Naive thymus-derived CD8-positive, alpha-beta T cell (primary cell): ENCODE results near the gene IGF2R. TPM values are rescaled to one million over a fixed set of nuclear protein-coding genes. Genes with fewer than 3 reads are reported as not detected.
"Not testable (repeated sequence)": the region's sequence is repeated elsewhere in the genome, so short reads cannot be mapped to it uniquely, and the experiment has no call there.

Source experiments
- ATAC-seq, 2 donors: fragments of 150-1000 bp; cut with Tn5 transposase in 1 of 2; sonication (Bioruptor Pico), chemical (Tn5 transposase) in 1 of 2; 1 replicate in 1 of 2; 2 replicates in 1 of 2; pipeline ENCODE4 v1.10.0; 2021; ENCODE audit warnings: mild to moderate bottlenecking in 2 of 2, moderate library complexity in 2 of 2
- POLR2A ChIA-PET: fragments of 350-600 bp; sonication (Branson Sonifier 250); formaldehyde crosslinking; loops from one replicate; lab custom pipeline; 2021; ENCODE audit warnings: antibody characterized with exemption; lab: Charles Lee
- DNase-seq, 10 donors: peaks; one replicate each; pipeline versions ENCODE4 v3.0.0 to v3.0.0-alpha.2; 2020 to 2022
- H3K27ac Mint-ChIP-seq, 10 donors: one replicate each; pipeline ENCODE4 v1.8.0; 2020 to 2022; ENCODE audit warnings: mild to moderate bottlenecking in 10 of 10, mixed read lengths in 10 of 10, moderate library complexity in 4 of 10, inconsistent platforms in 1 of 10
- H3K27me3 Mint-ChIP-seq, 5 donors: one replicate each; pipeline ENCODE4 v1.8.0; 2021 to 2022; ENCODE audit warnings: mixed read lengths in 5 of 5
- H3K36me3 Mint-ChIP-seq, 3 donors: one replicate each; pipeline ENCODE4 v1.8.0; 2020 to 2022; ENCODE audit warnings: mixed read lengths in 3 of 3, mild to moderate bottlenecking in 2 of 3, inconsistent platforms in 1 of 3
- H3K4me1 Mint-ChIP-seq, 4 donors: one replicate each; pipeline ENCODE4 v1.8.0; 2021 to 2022; ENCODE audit warnings: mixed read lengths in 4 of 4
- H3K4me3 Mint-ChIP-seq, 10 donors: one replicate each; pipeline ENCODE4 v1.8.0; 2020 to 2022; ENCODE audit warnings: mild to moderate bottlenecking in 10 of 10, mixed read lengths in 10 of 10, moderate library complexity in 6 of 10, inconsistent platforms in 1 of 10
- H3K9me3 Mint-ChIP-seq, 9 donors: one replicate each; pipeline ENCODE4 v1.8.0; 2020 to 2022; ENCODE audit warnings: mixed read lengths in 9 of 9, mild to moderate bottlenecking in 3 of 9, inconsistent platforms in 1 of 9, moderate library complexity in 1 of 9
- polyA plus RNA-seq, 3 donors: library from polyadenylated mRNA; unstranded; fragments of 300-500 nt; fragmentation: Illumina TruSeq; gene quantifications; one replicate each; pipeline ENCODE4 v1.2.3, GENCODE V29; 2021
- total RNA-seq, 8 experiments: library from RNA in 2 of 8; stranded (reverse) in 2 of 8; gene quantifications; one replicate each; pipeline ENCODE4 v1.2.3 and lab custom pipeline; 2021 to 2026

The IGF2R gene
- total and polyA plus RNA-seq, 5 experiments from 2014 or later, result 9.1 to 69.7 (median 19.3) TPM

GRCh38 chr6:160122744-160123143 lies 153.9 kb downstream of the IGF2R start:
- no peak overlapping the region for H3K4me3 Mint-ChIP-seq
- H3K9me3 Mint-ChIP-seq, result peaks cover 0 to 4% (median 0%) of the 10 kb centered on the region in 9 donors
- no peak for ATAC-seq
- H3K4me1 Mint-ChIP-seq, result peaks cover 0 to 2% (median 0%) of the 10 kb centered on the region in 4 donors
- no peak for DNase-seq
- H3K27me3 Mint-ChIP-seq, result peaks cover 0 to 8% (median 0%) of the 10 kb centered on the region in 5 donors
- POLR2A ChIA-PET, result no interaction called here
- no peak overlapping the region for H3K27ac Mint-ChIP-seq
- H3K36me3 Mint-ChIP-seq, result peaks cover 0 to 20% (median 6%) of the 10 kb centered on the region in 3 donors

GRCh38 chr6:160124007-160124406 lies 155.1 kb downstream of the IGF2R start:
- DNase-seq (no peak), ATAC-seq (no peak)
- peak overlapping the region in 1 of 10 donors; percentile 31 for H3K27ac Mint-ChIP-seq
- POLR2A ChIA-PET, result no interaction called here
- H3K27me3 Mint-ChIP-seq, result peaks cover 0 to 8% (median 0%) of the 10 kb centered on the region in 5 donors
- H3K4me1 Mint-ChIP-seq, result peaks cover 0 to 2% (median 0%) of the 10 kb centered on the region in 4 donors
- peaks cover 0 to 4% (median 0%) of the 10 kb centered on the region in 9 donors for H3K9me3 Mint-ChIP-seq
- H3K36me3 Mint-ChIP-seq, result peaks cover 0 to 13% (median 6%) of the 10 kb centered on the region in 3 donors
- no peak overlapping the region for H3K4me3 Mint-ChIP-seq

DNA sequence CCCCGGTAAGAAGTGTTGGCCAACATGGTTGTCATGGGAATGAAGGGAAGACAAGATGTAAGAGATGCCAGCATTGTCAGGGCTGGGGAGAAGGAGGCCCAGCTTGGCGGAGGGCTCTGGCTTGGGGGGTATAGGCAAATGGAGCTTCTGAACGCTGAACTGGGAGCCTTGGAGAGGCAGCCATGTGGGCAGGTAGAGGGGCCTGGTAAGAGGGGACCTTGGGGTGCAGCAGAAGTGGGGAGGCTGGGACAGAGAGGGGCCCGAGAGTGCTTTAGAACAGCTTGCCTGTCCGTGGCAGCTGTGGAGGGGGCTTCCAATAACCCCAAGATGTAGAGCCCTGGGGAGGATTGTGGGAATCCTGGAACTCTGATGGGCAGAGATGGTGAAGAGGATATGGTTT lies 155.7 kb downstream of the IGF2R start:
- no peak for ATAC-seq
- no peak for DNase-seq
- Mint-ChIP-seq H3K36me3 (peaks cover 0 to 7% (median under 1%) of the 10 kb centered on the region in 3 donors), H3K9me3 (peaks cover 0 to 4% (median 0%) of the 10 kb centered on the region in 9 donors), H3K27me3 (peaks cover 0 to 8% (median 0%) of the 10 kb centered on the region in 5 donors), H3K27ac (peak overlapping the region in 1 of 10 donors; percentile 15), H3K4me1 (peaks cover 0 to 2% (median 0%) of the 10 kb centered on the region in 4 donors), H3K4me3 (peak overlapping the region in 1 of 10 donors; percentile 56)
- POLR2A ChIA-PET, result no interaction called here

DNA sequence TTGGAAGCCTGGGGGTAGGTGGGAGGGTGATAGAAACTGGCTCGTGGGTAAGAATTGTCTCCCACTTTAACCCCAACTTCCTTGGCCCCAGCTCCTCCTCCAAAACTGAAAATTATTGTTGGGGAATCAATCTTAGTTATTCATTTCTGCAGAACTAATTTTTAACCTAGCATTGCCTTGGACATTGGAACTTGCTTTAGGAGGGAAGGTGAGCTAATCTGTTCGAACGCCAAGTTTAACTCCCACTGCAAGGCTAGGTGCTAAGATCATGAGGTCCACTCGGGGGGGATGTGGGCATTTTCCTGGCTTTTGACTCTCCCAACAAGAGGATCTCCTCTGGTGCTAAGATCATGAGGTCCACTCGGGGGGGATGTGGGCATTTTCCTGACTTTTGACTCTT lies 156.2 kb downstream of the IGF2R start:
- H3K4me3 Mint-ChIP-seq, POLR2A ChIA-PET, ATAC-seq, H3K9me3 Mint-ChIP-seq, H3K36me3 Mint-ChIP-seq, H3K4me1 Mint-ChIP-seq, H3K27ac Mint-ChIP-seq, H3K27me3 Mint-ChIP-seq, DNase-seq: not testable (repeated sequence)

GRCh38 chr6:160127270-160128124 lies 158.6 kb downstream of the IGF2R start:
- peak overlapping the region in 2 of 10 donors; percentile 6 to 31 for H3K27ac Mint-ChIP-seq
- DNase-seq (no peak), ATAC-seq (no peak)
- peaks cover 0 to 4% (median 0%) of the 10 kb centered on the region in 9 donors for H3K9me3 Mint-ChIP-seq
- H3K4me1 Mint-ChIP-seq, result peaks cover 0 to 7% (median 0%) of the 10 kb centered on the region in 4 donors
- peaks cover 0 to 7% (median 0%) of the 10 kb centered on the region in 3 donors for H3K36me3 Mint-ChIP-seq
- no peak overlapping the region for H3K4me3 Mint-ChIP-seq
- POLR2A ChIA-PET, result no interaction called here
- H3K27me3 Mint-ChIP-seq, result peaks cover 0 to 8% (median 0%) of the 10 kb centered on the region in 5 donors

DNA sequence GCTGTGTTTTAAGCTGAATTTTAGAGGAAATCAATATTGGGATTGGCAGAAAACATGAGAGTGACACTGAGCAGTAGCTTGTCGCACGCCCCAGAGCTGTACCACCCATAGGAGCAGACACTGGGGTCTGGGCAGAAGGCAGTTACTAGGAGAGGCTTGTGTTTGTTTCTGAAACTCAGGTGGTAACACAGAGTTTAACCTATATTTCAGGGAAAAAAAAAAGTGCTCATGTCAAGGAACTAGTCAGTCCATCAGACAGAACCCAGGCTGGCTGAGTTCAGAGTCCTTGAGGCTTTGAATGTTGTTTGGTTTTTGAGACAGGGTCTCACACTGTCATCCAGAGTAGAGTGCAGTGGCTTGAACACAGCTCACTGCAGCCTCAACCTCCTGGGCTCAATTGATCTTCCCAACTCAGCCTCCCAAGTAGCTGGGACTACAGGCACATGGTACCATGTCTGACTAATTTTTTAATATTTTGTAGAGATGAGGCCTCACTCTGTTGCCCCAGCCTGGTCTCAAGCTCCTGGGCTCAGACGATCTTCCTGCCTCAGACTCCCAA lies 159.3 kb downstream of the IGF2R start:
- Mint-ChIP-seq H3K27ac (no peak overlapping the region), H3K9me3 (peaks cover 0 to 4% (median 0%) of the 10 kb centered on the region in 9 donors), H3K27me3 (peaks cover 0 to 7% (median 0%) of the 10 kb centered on the region in 5 donors), H3K36me3 (peaks cover 0 to 6% (median 0%) of the 10 kb centered on the region in 3 donors), H3K4me1 (peaks cover 0 to 7% (median 0%) of the 10 kb centered on the region in 4 donors), H3K4me3 (no peak overlapping the region)
- DNase-seq (no peak), ATAC-seq (no peak)
- POLR2A ChIA-PET, result no interaction called here

DNA sequence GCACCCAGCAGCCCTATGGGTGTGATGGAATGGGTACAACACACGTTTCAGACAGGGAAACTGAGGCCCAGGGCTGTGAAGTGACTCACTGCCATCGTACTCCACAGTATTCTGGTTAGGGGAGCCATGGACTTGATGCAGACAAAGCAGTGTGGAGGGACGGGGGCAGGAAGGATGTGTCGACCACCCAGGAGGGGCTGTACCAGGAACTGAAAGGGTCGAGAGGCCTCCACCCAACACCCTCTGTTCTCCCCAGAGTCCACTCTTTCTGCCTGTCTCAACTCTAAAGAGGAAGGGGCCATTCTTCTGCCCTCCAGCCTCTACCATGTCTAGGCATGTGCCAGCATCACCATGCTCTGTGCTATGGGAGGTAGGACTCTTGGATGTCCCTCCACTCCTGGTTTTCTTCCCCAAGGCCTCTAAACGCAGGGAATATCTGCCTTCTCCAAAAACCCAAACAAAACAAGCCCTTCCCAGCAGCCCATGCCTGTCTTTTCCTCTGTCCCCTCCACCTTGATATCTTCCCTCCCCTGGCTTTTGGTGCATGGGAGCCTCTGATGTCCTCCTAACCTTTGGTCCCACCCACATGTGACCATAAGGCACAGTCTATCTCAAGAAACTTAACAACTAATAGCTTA lies 160.1 kb downstream of the IGF2R start:
- Mint-ChIP-seq H3K27me3 (no peaks in the 10 kb centered on the region), H3K4me3 (no peak overlapping the region), H3K9me3 (peaks cover 0 to 2% (median 0%) of the 10 kb centered on the region in 9 donors), H3K36me3 (peaks cover 0 to 5% (median 0%) of the 10 kb centered on the region in 3 donors), H3K27ac (no peak overlapping the region), H3K4me1 (peaks cover 0 to 7% (median 0%) of the 10 kb centered on the region in 4 donors)
- DNase-seq (no peak), ATAC-seq (no peak)
- POLR2A ChIA-PET, result no interaction called here

DNA sequence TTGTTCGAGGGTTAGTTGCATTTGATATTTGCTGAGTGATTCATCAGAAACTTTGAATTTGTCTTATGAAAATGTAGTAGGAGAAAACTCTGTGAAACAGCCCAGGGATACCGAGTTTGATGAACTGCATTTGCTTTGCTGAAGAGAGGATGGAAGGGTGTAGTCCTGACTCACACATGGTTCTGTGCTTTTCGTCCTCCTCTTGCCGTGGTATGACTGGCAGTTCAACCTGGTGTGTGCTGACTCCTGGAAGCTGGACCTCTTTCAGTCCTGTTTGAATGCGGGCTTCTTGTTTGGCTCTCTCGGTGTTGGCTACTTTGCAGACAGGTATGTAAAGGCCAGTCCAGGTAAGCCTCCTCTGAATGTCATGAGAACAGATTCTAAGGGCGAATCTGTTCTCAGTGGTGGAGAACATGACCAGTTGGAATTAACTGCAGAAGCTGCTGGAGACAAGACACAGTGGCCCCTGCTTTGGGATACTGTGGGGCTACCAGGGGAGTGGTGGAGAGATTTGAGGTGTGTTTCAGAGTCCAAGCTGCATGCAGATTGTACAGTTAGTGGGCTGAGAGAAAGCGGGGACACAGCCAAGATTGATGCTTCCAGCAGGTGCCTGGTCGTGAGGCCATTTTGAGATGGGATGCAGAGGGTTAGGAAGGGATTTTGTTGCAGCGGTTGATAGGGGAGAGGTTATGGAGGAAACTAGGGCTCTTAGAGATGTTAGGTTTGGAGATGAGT lies 161.2 kb downstream of the IGF2R start:
- Mint-ChIP-seq H3K4me1 (peaks cover 0 to 5% (median 0%) of the 10 kb centered on the region in 4 donors), H3K27ac (peak overlapping the region in 1 of 10 donors; percentile 43), H3K9me3 (no peaks in the 10 kb centered on the region), H3K27me3 (no peaks in the 10 kb centered on the region), H3K36me3 (peaks cover 0 to 1% (median 0%) of the 10 kb centered on the region in 3 donors), H3K4me3 (no peak overlapping the region)
- POLR2A ChIA-PET, result no interaction called here
- no peak for ATAC-seq
- DNase-seq, result no peak

GRCh38 chr6:160130729-160131484 lies 162.0 kb downstream of the IGF2R start:
- H3K27ac Mint-ChIP-seq, result peak overlapping the region in 2 of 10 donors; percentile 43 to 48
- H3K4me1 Mint-ChIP-seq, result peaks cover 0 to 5% (median 0%) of the 10 kb centered on the region in 4 donors
- DNase-seq (no peak), ATAC-seq (no peak)
- no peaks in the 10 kb centered on the region for H3K27me3 Mint-ChIP-seq
- POLR2A ChIA-PET, result no interaction called here
- no peaks in the 10 kb centered on the region for H3K9me3 Mint-ChIP-seq
- no peak overlapping the region for H3K4me3 Mint-ChIP-seq
- H3K36me3 Mint-ChIP-seq, result no peaks in the 10 kb centered on the region

DNA sequence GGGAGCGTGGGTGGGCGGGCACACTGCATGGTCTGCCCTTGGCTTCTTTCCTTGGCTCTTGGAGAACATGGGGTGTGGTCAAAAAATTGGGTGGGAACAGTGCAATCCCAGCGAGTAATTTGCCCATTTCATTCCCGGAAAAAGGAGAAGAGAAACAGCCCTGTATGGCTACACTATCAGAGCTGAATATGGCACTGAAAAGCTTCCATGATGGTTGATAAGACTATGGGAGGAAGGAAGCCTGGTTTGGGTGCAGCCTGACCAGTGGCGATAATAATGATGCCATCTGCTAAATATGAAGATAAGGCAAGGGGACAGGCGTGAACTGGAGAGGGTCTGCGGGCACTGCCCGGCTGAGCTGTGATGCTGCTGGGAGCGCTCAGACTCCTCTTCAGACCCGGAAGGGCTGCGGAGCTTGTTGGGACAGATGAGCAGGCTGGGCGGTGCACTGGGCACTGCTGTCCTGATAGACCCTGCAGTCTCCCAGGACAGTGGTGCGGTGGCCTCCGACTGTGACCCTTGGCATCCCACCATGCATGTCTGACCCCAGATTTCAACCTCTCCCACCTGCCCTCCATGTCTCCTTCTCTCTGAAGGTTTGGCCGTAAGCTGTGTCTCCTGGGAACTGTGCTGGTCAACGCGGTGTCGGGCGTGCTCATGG lies 162.9 kb downstream of the IGF2R start:
- Mint-ChIP-seq H3K27me3 (peaks cover 0 to under 1% (median 0%) of the 10 kb centered on the region in 5 donors), H3K4me1 (peaks cover 0 to 5% (median 0%) of the 10 kb centered on the region in 4 donors)
- POLR2A ChIA-PET, result no interaction called here

DNA sequence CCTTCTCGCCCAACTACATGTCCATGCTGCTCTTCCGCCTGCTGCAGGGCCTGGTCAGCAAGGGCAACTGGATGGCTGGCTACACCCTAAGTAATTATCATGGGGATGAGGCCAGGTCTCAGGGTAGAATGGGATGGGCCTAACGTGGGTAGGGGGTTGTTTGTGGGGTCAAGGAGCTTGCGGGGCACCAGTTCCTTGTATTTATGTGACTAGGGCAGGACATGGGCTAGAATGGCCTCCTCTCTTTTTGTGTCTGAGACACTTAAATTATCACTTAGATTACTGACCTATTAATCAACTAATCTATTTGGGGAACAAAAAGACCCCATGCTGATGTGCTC lies 163.4 kb downstream of the IGF2R start:
- no peak for ATAC-seq
- H3K27ac Mint-ChIP-seq, result peak overlapping the region in 1 of 10 donors; percentile 63

More for the DNA sequence above, 162.9 kb downstream of the IGF2R start:
- Mint-ChIP-seq H3K36me3 (no peaks in the 10 kb centered on the region), H3K27ac (peak overlapping the region in 2 of 10 donors; percentile 43 to 63), H3K9me3 (no peaks in the 10 kb centered on the region), H3K4me3 (no peak overlapping the region)
- DNase-seq, result no peak
- ATAC-seq, result no peak

More for the DNA sequence above, 163.4 kb downstream of the IGF2R start:
- DNase-seq, result no peak
- no peaks in the 10 kb centered on the region for H3K9me3 Mint-ChIP-seq
- H3K4me1 Mint-ChIP-seq, result peaks cover 0 to 5% (median 0%) of the 10 kb centered on the region in 4 donors
- H3K4me3 Mint-ChIP-seq, result no peak overlapping the region
- peaks cover 0 to 6% (median 0%) of the 10 kb centered on the region in 5 donors for H3K27me3 Mint-ChIP-seq
- no peaks in the 10 kb centered on the region for H3K36me3 Mint-ChIP-seq
- POLR2A ChIA-PET, result no interaction called here
